Mucosa of gallbladder (tissue), 1 donor: Measurements from ENCODE around the gene DOK5. TPM values are rescaled to one million over a fixed set of nuclear protein-coding genes. Genes with fewer than 3 reads are reported as not detected.

Experiments used
- DNase-seq: peaks from one replicate; pipeline ENCODE4 v3.0.0-alpha.2; 2020; ENCODE audit warnings: low spot score
- total RNA-seq: library from RNA; stranded (reverse); gene quantifications from one replicate; pipeline ENCODE4 v1.2.1, GENCODE V29; 2021
- donor health status: DM: no; HTN: no; CAD: no.

The DOK5 gene
- total RNA-seq, 1 donor from 2014 or later = 15.5 TPM

DNA sequence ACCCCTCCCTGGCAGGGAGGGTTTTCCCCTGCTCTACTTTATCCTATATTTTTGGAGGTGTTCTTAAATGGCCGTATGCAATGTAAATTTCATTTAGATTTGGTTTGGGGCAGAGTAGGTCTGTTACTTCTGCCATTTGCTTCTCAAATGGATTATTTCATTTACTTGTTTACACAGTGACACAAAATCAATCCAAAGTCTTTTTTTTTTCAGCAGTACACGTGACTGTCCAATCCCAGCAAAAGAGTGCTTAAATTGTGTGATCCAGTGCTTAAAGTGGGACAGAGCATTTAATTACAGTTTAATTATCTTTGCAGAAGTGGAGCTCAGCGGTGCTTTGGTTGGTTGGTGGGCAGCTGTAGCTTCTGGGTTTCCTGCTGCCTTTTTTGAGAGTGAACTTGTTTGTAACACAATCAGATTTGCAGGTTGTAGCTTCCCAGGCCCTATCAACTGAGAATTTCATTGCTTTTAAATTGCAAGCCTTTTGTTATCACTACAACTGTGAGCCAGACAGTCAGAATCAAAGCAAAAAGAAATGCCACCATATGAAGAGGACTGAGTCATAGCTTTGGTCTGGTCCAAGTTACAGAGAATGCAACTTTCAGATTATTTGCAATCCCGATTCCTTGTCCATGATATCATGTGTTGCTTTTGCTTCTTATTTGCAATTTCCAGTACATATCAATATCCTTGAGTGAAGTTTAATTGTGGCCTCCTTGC, 216.9 kb downstream of the DOK5 start:
- DNase-seq = no peak

DNA sequence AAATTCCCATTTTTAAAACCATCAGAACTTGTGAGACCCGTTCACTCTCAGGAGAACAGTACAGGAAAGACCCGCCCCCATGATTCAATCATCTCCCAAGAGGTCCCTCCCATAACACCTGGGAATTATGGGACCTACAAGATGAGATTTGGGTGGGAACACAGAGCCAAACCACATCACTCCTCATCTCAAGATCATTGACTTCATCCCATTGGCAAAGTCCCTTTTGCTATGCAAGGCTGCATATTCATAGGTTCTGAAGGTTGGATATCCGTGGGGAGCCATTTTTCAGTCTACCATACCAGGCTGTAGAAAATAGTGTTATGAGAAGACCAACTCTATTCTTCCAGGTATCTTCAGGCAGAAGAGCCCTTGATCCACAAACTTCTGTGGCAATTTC, 219.1 kb downstream of the DOK5 start:
- no peak for DNase-seq

DNA sequence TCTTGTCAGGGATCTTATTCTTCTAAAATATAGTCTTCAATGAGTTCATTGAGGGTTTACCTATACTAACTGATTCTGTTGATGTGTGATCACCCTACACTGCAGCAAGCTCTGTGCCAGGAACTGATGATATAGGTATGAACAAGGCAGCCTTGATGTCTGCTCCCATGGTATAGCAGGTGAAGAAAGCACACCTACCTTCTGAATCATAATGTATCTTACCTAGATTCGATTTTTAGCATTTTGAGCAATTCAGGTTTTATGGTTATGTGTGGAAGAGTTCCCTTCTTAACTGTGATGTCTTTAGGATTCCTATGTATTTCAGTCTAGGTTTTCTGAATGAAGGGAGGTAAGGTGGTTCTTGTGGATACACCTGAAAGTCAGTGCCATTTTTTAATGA, 223.0 kb downstream of the DOK5 start:
- DNase-seq = no peak
